ENCODE data around the gene SHMT1. TPM values are rescaled to one million over a fixed set of nuclear protein-coding genes. Genes with fewer than 3 reads are reported as not detected.

The SHMT1 gene
- total and polyA plus RNA-seq, 4 donors = 39.6 to 360 (median 325) TPM

DNA sequence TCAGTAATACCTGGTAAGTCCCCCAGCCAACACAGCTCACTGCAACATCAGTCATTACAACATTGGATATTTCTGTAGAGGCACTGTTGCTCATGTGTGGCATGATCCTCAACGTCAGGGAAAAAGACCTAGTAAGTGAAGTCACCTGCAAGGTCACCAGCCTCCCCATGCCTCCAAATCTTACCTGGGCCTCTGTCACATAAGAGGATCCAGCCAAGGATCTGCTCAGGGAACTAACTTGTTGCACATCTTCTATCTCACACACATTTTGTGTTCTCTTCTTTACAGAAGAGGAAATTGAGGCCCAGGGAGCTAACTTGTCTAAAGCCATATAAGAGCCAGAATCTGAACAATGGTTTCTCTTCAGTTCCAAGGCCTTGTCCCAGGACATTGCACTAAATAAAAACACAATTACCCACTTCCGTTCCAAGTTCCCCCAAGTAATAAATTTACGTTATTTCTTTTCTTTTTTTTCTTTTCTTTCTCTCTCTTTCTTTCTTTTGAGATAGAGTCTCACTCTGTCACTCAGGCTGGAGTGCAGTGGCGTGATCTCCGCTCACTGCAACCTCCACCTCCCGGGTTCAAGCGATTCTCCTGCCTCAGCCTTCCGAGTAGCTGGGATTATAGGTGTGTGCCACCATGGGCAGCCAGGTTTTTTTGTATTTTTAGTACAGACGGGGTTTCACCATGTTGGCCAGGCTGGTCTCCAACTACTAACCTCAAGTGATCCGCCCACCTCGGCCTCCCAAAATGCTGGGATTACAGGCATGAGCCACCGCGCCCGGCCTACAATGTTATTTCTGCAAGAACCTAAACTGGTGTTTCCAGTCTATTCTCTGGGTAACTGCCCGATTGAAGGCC is 1.3 kb downstream of the SHMT1 start:
- Histone ChIP-seq H3K9me3 (ENCODE audit: control insufficient read depth in 4 of 4, low read length in 3 of 4) (no peaks in the 10 kb centered on the region), H3K27ac (ENCODE audit: low read depth in 1 of 2, low read length in 2 of 2) (peak overlapping the region; percentile 98 to 99), H3K4me1 (ENCODE audit: control insufficient read depth in 4 of 4, insufficient read depth in 4 of 4, low read length in 3 of 4) (peaks cover 4 to 26% (median 21%) of the 10 kb centered on the region in 4 donors), H3K4me3 (ENCODE audit: low read depth in 1 of 3, low read length in 3 of 3) (peak overlapping the region; percentile 80 to 97 (median 91)), H3K27me3 (ENCODE audit: control insufficient read depth in 4 of 4, insufficient read depth in 4 of 4, low read length in 3 of 4) (no peaks in the 10 kb centered on the region), H3K36me3 (ENCODE audit: control insufficient read depth in 4 of 4, insufficient read depth in 3 of 4, low read depth in 1 of 4, low read length in 3 of 4) (peaks cover 0 to 5% (median 2%) of the 10 kb centered on the region in 4 donors), H3K9ac (ENCODE audit: low read depth in 1 of 2, low read length in 2 of 2) (peak overlapping the region; percentile 98 to 99)
- no peak for DNase-seq (ENCODE audit: low spot score)
- 25% methylated on average over 15 of the region's 15 CpGs for WGBS
- no peak for TF ChIP-seq ATF3 (IDR thresholded peaks at IDR 0.05)
- no peak for TF ChIP-seq HNF4A (conservative IDR thresholded peaks at IDR 0.05)
- TF ChIP-seq NR2F2 (IDR thresholded peaks at IDR 0.05) = peak; percentile 68
- TF ChIP-seq YY1 (IDR thresholded peaks at IDR 0.05) = peak; percentile 24
- peak; percentile 34 for TF ChIP-seq TAF1 (conservative IDR thresholded peaks at IDR 0.05)
- no peak for TF ChIP-seq RAD21 (IDR thresholded peaks at IDR 0.05)
- no peak for TF ChIP-seq ZBTB33 (IDR thresholded peaks at IDR 0.05)
- TF ChIP-seq MAX (IDR thresholded peaks at IDR 0.05) = no peak

GRCh38 chr17:18360518-18360917 is 2.8 kb downstream of the SHMT1 start:
- Histone ChIP-seq H3K27me3 (ENCODE audit: control insufficient read depth in 4 of 4, insufficient read depth in 4 of 4, low read length in 3 of 4) (no peaks in the 10 kb centered on the region), H3K4me3 (ENCODE audit: low read depth in 1 of 3, low read length in 3 of 3) (peak overlapping the region; percentile 26 to 80 (median 37)), H3K9ac (ENCODE audit: low read depth in 1 of 2, low read length in 2 of 2) (no peak overlapping the region), H3K9me3 (ENCODE audit: control insufficient read depth in 4 of 4, low read length in 3 of 4) (no peaks in the 10 kb centered on the region), H3K4me1 (ENCODE audit: control insufficient read depth in 4 of 4, insufficient read depth in 4 of 4, low read length in 3 of 4) (peaks cover 6 to 32% (median 24%) of the 10 kb centered on the region in 4 donors), H3K36me3 (ENCODE audit: control insufficient read depth in 4 of 4, insufficient read depth in 3 of 4, low read depth in 1 of 4, low read length in 3 of 4) (peaks cover 2 to 5% (median 4%) of the 10 kb centered on the region in 4 donors), H3K27ac (ENCODE audit: low read depth in 1 of 2, low read length in 2 of 2) (peak overlapping the region; percentile 60 to 98)
- WGBS = 41% methylated on average over 8 of the region's 8 CpGs
- TF ChIP-seq JUND (IDR thresholded peaks at IDR 0.05) (peak in 1 of 2 donors; percentile 26), HNF4G (IDR thresholded peaks at IDR 0.05) (peak; percentile 59), CTCF (IDR thresholded peaks at IDR 0.05; ENCODE audit: low read depth, low read length, missing input control) (no peak), RAD21 (IDR thresholded peaks at IDR 0.05) (peak in 1 of 2 donors; percentile 14), MAX (IDR thresholded peaks at IDR 0.05) (no peak), RXRA (IDR thresholded peaks at IDR 0.05) (peak; percentile 84 to 92), FOXA1 (IDR thresholded peaks at IDR 0.05) (peak; percentile 95), GABPA (IDR thresholded peaks at IDR 0.05 in 1 of 2, conservative IDR thresholded peaks at IDR 0.05 in 1 of 2) (no peak), EGR1 (IDR thresholded peaks at IDR 0.05; ENCODE audit: low read depth in 2 of 2) (no peak), FOXA2 (IDR thresholded peaks at IDR 0.05) (peak; percentile 95), NR2F2 (IDR thresholded peaks at IDR 0.05) (peak; percentile 53), ATF3 (IDR thresholded peaks at IDR 0.05) (no peak), ZBTB33 (IDR thresholded peaks at IDR 0.05) (peak; percentile 63), TAF1 (conservative IDR thresholded peaks at IDR 0.05) (no peak), YY1 (IDR thresholded peaks at IDR 0.05) (peak; percentile 45), HNF4A (conservative IDR thresholded peaks at IDR 0.05) (peak; percentile 83 to 91), SP1 (IDR thresholded peaks at IDR 0.05) (peak; percentile 57)
- TF ChIP-seq, protein P1, sequence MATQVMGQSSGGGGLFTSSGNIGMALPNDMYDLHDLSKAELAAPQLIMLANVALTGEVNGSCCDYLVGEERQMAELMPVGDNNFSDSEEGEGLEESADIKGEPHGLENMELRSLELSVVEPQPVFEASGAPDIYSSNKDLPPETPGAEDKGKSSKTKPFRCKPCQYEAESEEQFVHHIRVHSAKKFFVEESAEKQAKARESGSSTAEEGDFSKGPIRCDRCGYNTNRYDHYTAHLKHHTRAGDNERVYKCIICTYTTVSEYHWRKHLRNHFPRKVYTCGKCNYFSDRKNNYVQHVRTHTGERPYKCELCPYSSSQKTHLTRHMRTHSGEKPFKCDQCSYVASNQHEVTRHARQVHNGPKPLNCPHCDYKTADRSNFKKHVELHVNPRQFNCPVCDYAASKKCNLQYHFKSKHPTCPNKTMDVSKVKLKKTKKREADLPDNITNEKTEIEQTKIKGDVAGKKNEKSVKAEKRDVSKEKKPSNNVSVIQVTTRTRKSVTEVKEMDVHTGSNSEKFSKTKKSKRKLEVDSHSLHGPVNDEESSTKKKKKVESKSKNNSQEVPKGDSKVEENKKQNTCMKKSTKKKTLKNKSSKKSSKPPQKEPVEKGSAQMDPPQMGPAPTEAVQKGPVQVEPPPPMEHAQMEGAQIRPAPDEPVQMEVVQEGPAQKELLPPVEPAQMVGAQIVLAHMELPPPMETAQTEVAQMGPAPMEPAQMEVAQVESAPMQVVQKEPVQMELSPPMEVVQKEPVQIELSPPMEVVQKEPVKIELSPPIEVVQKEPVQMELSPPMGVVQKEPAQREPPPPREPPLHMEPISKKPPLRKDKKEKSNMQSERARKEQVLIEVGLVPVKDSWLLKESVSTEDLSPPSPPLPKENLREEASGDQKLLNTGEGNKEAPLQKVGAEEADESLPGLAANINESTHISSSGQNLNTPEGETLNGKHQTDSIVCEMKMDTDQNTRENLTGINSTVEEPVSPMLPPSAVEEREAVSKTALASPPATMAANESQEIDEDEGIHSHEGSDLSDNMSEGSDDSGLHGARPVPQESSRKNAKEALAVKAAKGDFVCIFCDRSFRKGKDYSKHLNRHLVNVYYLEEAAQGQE (IDR thresholded peaks at IDR 0.05) = peak; percentile 50
- no peak for DNase-seq (ENCODE audit: low spot score)

Measured in liver (tissue), 9 donors.